8988T (cell line): ENCODE measurements around the gene DGKH.
"Not testable (repeated sequence)": the region's sequence is repeated elsewhere in the genome, so short reads cannot be mapped to it uniquely, and the experiment has no call there.

Experiments used
- DNase-seq: peaks from one replicate; pipeline ENCODE4 v3.0.0; 2011

Gene DGKH

DNA sequence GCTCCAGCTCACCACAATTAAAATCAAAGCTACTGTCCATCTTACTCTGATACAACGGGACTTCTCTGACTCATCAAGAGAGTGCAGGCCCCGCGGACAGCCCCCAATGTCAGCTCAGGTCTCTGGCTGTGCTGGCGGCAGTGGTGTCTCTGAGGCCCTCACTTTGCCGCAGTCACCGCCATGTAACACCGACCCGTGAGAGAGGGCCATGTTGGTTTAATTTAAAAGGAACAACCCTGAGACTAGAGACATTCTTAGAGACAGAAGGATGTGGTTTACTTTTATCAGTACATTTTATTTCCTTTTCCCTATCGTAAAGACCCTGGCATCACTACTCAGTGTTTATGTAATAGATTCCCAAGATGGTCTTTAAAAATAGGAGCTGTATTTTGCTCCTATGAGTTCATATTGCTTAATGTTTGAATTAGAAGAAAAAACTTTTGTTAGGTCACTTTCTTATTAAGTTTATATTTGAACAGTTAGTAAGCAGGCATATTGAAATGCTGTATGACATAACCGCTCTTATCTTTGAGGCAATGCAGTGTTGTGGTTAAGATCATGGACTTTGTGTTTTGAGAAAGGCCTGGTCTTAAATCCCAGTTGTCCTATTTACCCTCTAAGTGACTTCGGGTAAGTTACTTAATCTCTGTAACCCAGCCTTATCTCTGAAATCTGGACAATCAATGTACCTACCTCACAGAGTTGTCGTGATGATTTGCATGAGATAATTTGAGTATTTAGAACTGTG, 23.4 kb downstream of the DGKH start:
- DNase-seq = no peak

DNA sequence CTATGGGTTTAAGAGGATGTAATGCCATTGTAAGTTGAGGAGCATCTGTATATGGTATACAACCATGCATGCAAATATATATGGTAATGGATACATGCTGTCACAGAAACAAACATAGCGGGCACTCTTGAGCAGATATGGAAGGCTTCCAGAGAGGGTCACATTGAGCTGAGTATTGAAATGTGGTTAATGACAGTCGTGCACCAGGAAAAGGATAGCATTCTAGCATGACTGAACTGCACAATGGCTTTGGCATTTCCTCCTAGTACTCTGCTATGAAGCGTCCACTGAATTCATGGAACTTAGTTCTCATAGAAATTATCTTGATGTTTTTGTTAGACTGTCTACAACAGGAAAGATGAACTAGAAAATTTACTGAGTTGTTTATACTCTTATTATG, 25.2 kb downstream of the DGKH start:
- DNase-seq = no peak

DNA sequence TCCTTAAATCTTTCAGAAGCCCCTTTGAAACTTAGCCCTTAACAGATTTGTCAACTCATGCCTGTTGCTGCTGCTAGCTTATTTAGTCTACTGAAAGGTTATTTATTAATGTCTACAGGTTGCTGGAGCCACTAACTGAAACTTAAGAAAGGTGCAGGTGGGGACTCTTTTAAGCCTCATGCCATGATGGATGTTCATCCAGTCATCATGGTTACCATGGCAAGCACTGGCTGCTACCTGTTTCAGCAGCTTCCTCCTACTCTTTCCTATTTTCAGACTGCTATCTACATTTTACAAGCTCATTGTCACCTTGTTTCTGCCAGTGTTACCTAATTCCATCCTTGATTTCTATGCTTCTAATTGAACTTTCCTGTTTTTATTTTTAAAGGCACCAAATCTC, 27.1 kb downstream of the DGKH start:
- no peak for DNase-seq

DNA sequence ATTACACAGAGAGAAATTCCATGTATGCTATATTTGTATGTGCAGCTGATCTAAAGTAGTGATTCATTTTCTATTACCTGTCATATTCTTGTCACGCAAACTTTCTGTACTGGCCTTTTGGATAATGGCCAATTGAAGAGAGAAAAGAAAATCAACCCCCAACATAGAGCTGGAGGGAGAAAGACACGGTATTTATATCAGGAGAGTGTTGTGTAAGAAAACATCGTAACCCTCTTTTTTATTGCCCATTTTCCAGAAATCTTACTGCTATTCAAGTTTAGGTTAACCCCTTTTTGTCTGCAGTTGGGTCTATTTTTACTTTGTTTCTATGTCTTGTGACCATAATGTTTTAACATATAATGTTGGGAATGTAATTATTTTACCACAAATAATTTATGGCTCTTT, 27.9 kb downstream of the DGKH start:
- DNase-seq = no peak

DNA sequence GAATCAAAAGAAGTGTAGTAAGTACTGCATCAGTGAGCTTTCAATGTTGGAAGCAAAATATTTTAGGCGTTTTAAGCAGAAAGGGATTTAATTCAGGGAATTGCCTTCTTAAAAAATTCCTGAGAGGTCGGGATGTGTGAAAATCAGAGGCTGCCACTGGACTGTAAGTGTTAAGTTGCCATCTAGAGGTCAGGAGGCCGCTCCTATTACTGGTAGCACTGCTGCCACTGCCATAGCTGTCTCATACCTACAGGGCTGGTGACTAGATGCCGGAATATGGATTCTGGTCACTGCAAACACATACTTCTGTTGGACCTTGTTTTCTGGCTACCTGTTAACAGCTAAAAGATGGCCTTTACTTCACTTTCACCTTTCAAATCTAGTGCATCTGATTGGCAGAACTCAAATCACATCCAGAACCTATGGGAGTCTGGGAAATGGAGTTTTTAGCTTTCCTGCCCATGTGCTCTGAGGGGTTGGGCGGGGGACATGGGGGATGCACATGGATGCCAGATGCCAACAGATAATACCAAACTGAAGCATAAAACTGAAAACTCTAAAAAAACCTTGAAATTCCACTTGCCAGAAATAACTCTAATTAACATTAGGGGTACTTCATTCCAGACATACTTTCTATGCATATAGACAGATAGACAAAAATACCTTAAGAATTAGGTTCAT, 29.8 kb downstream of the DGKH start:
- DNase-seq = no peak

DNA sequence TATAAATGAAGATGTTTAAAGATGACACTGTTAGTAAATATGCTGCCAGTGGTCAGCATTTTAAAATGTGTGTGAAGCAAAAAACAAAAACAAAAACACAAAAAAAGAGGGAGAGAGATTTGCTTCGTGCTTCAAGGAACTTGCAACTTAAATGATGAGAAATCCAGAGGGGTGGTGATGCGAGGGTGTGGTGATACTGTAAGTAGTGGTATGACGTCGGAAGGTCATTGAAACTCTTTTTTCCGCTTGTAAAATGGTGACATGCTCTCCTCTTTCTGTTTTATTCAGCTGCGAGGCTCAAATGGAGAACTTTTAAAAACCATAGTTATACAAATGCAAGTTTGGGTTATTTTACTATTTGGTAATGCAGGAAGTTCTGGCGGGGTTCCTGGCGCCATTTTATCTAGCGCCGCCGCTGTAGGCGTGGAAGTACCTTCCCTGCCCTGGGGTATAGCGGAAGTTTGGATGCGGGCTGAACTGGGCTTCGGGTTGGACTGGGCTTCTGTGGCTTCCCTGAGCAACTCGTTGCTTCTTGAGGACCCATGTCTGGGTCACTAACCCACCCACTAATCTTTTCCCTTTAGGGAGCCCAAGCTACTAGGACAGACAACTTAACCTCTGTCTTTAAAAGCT, 34.8 kb downstream of the DGKH start:
- DNase-seq = no peak

DNA sequence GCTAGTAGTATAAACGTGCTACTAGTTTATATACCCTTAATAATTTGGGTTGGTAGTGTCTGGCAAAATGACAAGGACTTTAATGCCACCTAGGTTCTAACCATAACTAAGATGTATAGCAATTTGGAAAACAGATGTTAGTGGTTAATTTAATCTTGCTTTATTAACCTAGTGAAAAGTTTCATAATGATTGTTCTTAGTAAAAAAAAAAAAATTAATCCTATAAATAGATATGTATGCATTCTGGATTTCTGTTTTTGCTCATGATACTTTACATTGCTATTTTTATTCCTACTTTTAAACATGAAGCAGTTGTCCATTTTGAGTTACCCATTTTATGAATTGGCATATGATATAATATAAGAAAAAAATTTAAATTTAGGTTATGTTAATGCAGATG, 36.3 kb downstream of the DGKH start:
- DNase-seq = no peak

DNA sequence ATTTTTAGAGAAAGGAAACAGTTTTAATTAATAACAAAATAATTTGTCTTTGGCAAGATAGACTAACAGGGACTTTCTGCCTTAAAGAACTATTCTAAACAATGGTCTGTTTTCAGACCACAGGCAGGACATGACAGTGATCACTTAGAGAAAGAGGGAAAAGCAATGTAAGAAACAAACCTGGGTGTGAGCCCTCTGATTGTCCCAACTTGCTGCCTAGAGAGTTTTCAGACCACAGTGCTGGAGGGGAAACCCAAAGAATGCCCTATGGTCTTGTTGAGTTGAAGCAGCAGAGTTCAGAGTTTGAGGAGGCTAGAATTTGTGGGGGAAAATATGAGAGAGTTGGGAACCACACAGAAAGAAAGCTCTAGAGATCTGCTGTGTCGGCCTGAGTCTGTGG, 38.1 kb downstream of the DGKH start:
- DNase-seq = no peak

DNA sequence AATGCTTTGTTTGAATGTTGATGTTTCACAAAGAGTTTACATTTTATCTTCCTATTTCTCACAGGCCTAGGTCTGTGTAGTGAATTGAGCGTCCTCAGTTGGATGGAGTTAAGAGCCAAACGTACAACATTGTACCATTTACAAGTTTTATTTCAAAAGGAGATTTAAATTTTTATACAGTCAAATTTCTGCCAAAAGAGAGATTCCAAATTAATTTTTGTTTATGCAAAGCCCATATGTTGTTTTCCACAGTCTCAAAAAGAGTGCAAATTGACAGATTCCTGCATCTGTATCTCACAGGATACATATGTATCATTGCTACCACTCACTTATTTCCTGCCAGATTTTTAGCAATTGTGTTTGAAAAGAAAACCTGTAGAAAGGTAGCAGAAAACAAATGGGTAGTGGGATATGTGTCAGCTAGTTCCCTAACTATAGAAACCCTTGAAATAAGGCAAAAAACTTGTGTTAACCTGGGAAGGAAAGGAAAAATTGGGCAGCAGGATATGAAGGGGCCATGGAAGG, 46.1 kb downstream of the DGKH start:
- no peak for DNase-seq

DNA sequence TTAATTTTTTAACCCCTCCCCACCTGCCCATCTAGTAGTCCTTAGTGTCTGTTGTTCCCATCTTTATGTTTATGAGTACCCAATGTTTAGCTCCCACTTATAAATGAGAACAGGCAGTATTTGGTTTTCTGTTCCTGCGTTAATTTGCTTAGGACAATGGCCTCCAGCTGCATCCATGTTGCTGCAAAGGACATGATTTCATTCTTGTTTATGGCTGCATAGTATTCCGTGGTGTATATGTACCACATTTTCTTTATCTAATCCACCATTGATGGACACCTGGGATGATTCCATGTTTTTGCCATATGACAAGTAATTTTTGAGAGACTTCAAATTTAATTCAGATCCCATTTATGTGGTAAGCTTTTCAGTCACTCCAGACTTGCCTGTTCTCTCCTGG, 47.8 kb downstream of the DGKH start:
- DNase-seq = not testable (repeated sequence)

DNA sequence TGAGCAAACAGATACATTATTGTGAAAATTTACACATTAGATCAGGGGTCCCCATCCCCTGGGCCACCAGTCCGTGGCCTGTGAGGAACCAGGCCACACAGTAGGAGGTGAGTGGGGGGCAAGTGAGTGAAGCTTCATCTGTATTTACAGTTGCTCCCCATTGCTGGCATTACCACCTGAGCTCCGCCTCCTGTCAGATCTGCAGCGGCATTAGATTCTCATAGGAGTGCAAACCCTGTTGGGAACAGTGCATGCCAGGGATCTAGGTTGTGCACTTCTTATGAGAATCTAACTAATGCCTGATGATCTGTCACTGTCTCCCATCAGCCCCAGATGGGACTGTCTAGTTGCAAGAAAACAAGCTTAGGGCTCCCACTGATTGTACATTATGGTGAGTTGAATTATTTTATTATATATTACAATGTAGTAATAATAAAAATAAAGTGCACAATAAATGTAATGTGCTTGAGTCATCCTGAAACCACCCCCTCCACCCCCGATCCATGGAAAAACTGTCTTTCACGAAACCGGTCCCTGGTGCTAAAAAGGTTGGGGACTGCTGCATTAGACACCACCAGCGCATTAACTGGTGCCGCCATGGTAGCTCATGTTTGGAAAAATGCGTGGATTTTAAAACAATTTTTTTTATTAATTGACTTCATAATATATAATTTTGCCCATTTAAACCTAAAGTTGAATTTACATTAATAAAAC, 51.7 kb downstream of the DGKH start:
- DNase-seq = no peak

DNA sequence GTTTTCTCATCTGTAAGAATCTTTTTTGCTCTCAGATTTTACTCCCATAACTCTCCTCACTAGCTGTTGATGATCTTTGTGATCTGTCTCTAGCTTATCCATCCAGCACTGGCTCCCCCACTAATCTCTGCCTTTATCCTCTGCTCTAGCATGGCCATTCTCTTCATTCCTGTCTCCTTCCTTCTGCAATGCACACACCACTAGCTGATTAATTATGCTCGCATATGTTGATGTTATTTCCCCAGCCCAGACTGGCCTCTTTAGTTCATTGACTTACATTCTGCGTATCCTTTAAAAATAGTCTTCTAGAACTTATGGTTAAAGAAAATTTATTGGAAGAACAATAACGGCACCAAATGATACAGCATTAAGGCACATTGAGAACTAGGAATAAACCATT, 52.5 kb downstream of the DGKH start:
- no peak for DNase-seq

DNA sequence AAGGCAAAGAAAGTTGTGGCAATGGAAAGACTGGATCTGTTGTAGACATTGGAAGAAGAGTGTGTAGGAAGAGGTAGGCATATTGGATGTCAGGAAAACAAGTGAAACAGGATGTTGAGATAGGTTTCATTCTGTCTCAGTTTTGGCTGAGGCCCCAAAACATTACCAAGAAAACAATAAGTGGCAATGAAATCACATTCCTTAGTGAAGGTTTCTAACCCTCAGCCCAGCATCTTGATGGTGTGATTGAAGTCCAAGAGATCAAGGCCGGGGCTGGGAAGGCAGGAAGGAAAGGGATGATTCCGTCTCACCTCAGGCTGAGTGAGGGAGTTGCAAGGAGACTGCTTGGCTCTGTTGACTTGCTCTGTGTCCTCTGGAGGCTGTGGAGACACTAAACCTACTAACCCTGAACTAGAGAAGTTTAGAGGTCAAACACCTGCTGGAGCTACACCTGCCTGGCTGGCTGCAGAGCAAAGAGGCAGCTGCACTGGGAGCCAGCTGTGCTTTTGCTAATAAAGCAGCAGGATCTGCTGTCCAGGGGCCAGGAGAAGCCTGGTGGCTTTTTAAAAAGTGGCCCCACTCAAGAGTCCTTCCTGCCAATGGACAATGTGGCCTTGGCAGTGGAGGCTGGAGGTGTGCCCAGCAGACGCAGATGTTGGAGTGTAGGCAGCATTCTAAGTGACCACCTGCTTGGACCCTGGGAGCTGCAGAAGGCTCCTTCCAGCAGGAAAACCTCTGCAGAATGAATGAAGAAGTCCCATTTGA, 53.6 kb downstream of the DGKH start:
- DNase-seq = no peak

DNA sequence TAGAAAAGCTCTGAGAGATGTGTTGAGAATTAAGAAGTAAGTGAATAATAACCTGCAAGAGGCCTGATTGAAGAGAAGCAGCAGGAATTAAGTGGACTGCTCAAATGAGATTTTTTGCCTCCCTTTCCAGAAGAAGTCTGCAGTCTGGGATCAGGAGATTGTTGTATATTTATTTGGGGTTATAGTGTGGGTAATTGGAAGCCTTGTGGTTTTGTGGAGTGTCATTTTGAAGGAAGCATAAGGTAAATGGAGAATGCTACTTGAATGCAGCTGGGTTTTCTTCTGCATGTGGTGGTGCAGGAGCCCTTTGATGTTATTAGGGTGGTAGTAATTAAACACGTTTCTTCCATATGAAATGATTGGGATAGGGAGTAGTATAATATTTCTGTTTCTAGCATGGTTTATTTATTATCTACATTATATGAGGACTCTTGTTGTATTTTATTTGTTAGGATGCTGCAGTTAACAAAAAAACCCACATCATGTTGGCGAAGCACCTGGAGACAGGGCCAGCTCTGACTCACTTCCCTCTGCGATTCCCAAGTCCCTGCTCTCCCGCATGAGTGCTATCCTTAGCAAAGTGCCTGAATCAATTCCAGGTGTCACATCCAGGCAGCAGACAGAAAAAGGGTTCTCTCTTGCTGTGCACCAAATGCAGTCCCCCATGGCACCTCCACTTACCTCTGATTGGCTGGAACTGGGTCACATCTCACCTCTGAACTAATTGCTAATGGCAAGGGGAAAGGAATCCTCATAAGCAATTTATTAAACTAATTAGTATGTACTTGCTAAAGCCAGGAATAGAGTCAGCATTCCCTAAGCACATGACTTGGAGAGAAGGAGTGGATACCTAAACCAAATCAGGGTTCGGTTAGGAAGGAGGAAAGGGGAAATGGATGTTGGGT, 54.8 kb downstream of the DGKH start:
- DNase-seq = no peak

DNA sequence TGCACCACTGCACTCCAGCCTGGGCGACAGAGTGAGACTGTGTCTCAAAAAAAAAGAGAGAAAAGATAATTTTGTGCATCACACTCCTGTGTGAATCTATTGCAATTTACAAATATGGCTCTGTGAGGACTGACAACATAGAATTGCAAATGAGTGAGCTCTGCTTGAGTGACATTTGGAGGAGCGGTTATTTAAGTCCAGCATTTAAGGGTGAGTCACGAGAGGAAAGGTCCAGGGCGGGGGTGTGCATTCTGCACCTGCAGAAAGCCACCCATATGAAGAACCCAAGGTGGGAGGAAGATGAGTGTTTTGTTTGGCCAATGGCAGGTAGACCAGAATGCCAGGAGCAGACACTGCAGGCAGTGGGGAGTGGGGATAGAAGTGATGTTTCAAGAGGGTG, 58.5 kb downstream of the DGKH start:
- DNase-seq = no peak

DNA sequence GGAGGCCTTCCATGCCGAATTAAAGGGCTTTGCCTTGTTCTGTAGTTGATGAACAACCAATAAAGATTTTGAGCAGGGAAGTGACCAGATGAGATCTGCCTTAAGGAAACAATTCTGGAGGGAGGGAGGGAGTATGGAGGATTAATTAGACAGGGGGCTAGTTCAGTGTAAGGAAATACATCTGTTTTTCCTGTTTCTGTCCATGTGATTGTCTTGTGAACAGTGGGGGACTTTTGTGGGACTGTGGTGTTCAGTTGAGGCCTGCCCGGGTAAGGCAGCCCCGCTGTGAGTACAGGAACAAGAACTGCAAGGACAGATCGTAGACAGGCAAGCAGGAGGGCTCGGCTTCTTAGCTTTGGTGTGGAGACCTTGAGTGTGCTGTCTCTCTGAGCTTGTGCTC, 59.0 kb downstream of the DGKH start:
- no peak for DNase-seq

DNA sequence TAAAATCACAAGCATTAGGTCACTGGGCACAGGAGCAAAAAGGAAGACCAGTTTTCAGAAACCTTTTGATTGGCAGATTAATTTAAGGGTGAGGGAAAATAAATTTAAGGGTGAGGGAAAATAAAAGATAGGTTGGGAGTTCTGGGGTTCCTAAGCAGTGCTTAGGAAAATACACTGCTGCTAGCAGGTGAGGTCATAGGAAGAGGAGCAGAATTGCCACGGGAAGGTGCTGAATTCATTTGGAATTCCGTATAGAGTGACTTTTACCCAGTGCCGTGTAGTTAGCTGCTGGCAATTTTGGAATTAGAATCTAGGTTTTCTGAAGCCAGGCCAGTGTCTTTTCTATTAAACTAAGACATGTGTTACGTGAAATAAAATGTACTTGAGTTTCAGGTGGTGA, 59.8 kb downstream of the DGKH start:
- no peak for DNase-seq

DNA sequence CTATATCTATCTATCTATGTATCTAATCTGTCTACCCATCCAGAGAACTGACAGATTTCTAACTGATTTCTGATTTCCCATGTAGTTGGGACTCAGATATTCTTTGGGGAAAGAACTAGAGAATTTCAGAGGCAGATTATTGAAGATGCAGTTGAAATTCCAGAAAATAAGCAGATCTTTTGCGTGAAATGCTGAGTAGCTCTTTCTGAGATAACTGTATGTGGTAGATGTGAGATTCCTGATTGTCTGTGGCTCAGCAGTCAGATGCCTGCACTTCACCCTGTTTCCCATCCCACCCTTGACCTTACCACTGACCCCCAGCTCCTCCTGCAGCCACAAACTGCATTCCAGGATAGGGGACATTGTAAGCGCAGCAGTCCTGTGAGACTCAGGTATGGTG, 61.5 kb downstream of the DGKH start:
- DNase-seq = no peak

DNA sequence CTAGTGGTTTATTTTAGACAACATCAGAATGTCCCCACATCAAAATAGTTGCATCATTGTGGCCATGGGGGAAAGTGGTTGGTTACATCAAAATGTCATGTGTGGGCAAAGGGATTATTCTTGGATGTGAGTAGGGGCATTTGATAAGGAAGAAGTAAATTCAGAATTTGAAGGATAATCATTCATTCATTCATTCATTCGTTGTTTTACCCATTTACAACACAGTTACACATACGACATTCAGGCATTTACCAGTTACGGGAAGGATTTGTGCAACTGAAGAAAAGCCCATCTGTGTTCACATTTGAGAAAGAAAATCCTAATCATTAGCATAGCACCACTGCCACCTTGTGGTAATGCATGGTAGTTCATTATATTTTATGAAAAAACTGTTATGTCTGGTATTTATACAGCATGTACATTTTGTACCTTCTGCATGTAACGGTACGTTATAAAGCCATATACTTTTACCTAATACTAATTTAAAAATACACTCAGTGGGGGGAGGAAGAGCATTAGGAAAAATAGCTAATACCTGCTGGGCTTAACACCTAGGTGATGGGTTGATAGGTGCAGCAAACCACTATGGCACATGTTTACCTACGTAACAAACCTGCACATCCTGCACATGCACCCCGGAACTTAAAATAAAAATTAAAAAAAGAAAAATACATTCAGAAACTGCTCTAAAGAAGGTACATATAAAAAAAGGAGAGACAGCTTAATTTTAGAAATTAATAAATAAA, 62.1 kb downstream of the DGKH start:
- DNase-seq = no peak

DNA sequence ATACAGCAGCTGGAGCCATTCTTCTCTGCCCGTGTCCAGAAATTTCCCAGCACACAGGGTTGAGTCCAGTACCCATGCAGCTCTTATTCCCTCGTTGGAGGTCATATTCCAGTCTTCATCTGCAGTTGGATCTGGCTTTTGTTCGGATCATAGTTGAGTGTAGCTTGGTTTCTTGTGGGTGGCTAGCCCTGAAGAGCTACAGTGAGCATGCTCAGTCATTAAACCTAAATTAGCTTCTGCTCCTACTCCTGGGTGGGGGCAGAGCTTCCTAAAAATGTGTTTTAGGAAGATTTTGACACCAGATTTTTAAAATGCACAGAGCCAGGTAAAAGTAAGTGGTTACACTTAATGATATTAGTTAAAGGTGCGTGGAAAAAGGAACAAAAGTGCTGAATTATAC, 64.4 kb downstream of the DGKH start:
- no peak for DNase-seq

DNA sequence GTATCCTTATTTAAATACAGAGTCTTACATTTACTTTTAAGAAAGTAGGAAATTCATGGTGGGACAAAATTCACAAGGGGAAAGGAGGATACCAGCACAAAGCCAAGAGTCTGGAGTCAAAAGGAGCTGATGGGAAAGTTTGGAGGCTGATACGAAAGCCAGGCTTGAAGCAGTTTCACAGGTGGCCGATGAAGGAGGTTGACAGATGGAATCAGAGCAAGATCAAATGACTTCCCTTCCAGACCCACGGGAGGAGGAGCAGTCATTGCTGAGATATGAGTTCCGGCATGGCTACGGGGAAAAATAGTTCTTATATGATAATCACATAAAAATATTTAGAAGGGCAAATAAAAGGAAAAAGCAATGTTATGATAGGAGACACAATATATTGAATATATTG, 65.0 kb downstream of the DGKH start:
- DNase-seq = no peak
